HFF-Myc (cell line): ENCODE data around the gene IL1RAPL2.

Experiments used
- DNase-seq: peaks from one replicate; pipeline ENCODE4 v3.0.0-alpha.2; 2011; ENCODE audit warnings: low read depth; ENCODE audit errors: extremely low read depth
- H3K4me3 ChIP-seq: replicated peaks from 2 replicates; pipeline ENCODE4 v1.5.1; 2011; ENCODE audit warnings: low read depth, mild to moderate bottlenecking, control low read depth, low read length
- CTCF ChIP-seq: IDR thresholded peaks from 2 replicates; pipeline ENCODE4 v1.5.1; 2012; ENCODE audit warnings: mild to moderate bottlenecking, low read depth, low read length, control low read depth; ENCODE audit errors: missing control alignments

The IL1RAPL2 gene

DNA sequence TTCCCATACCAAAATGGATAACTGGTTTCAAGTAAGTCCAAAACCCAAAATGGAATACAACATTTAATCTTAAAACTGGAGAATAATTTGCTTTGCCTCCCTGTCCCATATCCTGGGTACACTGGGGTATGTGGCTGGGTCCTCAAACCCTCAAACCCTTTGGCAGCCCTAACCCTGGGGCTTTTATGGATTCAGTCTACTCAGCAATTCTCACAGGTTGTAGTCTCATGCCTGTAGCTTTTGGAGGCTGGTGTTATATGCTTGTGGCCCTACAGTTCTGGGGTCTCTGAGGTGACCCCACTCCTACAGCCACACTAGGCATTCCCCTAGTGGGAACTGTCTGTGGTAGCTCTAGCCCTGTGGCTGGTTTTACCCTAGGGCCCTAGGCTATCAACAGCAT lies 1145.8 kb downstream of the IL1RAPL2 start:
- TF ChIP-seq CTCF, result no peak
- no peak for DNase-seq
- H3K4me3 ChIP-seq, result no peak overlapping the region

DNA sequence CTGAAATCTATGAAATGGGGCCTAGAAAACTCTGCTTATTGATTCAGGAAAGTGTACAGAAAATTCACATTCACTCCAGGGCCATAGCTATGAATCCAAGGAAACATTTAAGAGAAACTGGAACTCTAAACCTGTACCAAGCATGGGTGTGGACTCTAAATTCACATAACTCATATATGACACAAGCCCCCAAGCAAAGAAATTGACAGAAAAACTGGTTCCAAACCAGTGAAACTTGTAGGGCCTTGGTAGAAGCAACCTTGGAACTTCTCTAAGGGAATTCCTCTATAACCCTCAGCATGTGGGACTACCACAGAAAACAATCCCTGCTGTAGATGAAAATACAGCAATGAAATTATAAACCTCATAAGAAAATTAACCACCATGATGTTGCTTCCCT lies 1149.7 kb downstream of the IL1RAPL2 start:
- TF ChIP-seq CTCF, result no peak
- no peak for DNase-seq
- H3K4me3 ChIP-seq, result no peak overlapping the region

DNA sequence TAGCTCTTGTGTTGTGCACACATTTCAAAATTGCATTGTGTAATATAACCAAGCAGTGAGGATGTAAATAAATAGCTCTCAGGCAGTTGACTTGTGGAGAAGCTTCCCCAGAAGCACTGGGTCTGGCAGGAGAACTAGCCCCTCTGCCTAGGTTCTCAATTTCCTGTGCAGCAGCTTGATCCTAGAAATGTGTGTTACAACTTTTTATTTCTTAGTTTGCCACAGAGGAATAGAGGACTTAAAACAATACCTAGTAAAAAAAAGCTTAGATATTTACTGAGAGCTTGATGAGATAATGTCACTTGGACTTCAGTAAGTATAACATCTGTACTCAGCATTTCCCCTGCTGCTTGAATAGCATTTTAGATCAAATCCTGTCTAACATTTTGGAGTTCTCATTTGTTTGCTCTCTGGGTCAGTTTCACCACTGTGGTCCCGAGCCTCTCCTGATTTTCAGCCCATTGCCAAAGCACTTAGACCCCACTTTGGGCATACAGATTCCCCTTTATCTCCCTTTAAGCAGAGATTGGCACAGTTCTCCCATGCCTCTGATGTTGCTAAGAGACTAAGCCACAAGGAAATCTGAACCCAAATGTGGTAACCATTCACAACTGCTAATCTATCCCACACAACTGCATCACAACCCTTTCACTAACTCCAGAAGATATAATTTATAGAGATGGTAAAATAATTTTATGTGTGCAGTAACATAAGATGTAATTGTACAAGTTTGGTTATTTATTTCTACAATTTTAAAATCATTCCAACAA lies 1158.2 kb downstream of the IL1RAPL2 start:
- no peak overlapping the region for H3K4me3 ChIP-seq
- no peak for DNase-seq
- TF ChIP-seq CTCF, result no peak

DNA sequence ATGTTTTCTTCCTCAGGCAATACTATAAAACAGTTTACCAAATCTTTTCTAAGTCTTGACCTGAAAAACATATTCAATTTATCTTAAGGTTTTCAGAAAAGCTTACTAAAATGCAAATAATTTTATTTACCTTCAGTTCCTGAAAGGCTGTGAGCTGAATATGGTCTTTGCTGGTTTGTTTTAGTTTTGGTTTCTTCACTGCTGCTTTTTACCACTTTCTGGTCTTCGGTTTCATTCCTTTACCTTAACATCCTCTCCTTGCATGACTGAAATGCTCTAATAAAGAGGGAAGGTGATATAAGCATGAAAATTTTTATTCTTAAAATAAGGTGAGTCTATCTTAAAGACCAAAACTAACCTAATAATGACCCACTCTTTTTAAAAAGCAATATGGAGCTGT lies 1159.2 kb downstream of the IL1RAPL2 start:
- no peak for TF ChIP-seq CTCF

DNA sequence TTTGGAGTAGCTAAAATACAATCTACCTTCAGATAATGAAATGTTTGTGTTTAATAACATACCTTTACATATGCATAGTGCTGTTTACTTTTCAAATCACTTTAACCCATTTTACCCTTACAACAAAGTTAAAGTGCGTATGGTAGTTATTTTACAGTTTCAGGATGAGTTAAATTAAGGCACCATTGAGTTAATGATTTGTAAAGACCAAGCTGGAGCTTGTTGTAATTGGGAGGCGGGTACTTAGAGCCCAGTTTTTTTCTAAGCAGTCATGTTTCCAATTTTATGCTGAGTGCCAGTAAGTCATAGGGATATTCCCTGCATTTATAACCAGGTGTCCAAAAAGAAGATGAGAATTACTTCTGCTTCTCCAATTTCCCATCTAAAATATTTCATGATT lies 1172.2 kb downstream of the IL1RAPL2 start:
- no peak for DNase-seq
- no peak for TF ChIP-seq CTCF
- no peak overlapping the region for H3K4me3 ChIP-seq

More for the DNA sequence above, 1159.2 kb downstream of the IL1RAPL2 start:
- no peak overlapping the region for H3K4me3 ChIP-seq
- DNase-seq, result no peak

GRCh38 chrX:105744291-105744690 lies 1178.3 kb downstream of the IL1RAPL2 start:
- no peak for DNase-seq
- H3K4me3 ChIP-seq, result no peak overlapping the region
- no peak for TF ChIP-seq CTCF

- no peak for TF ChIP-seq CTCF
- no peak overlapping the region for H3K4me3 ChIP-seq
- no peak for DNase-seq
These were observed 1178.9 kb downstream of the IL1RAPL2 start for GRCh38 chrX:105744946-105745345.
